Heart right ventricle (tissue), 16 donors: Measurements from ENCODE around the gene BTG2. TPM values are rescaled to one million over a fixed set of nuclear protein-coding genes. Genes with fewer than 3 reads are reported as not detected.

Experiments used
- ATAC-seq, 8 donors: fragments of 200-7000 bp; cut with Tn5 transposase; one replicate each; pipeline ENCODE4 v1.9.1; 2020; ENCODE audit warnings: mild to moderate bottlenecking in 8 of 8, moderate library complexity in 8 of 8, moderate number of reproducible peaks in 1 of 8
- DNase-seq, 2 donors: peaks; one replicate each; pipeline ENCODE4 v3.0.0-alpha.2; 2020
- H3K27ac ChIP-seq, 10 donors: fragments of 200-600 bp; sonication (generic) in 2 of 10; one replicate each; pipeline versions ENCODE4 v1.5.0 to v1.8.0; 2020 to 2022; ENCODE audit warnings: mild to moderate bottlenecking in 3 of 10
- H3K27me3 ChIP-seq, 7 donors: fragments of 200-600 bp; one replicate each; pipeline ENCODE4 v1.8.0; 2021 to 2022; ENCODE audit warnings: mild to moderate bottlenecking in 2 of 7
- H3K36me3 ChIP-seq, 9 donors: fragments of 200-600 bp; sonication (generic) in 1 of 9; one replicate each; pipeline versions ENCODE4 v1.5.0 to v1.8.0; 2020 to 2022; ENCODE audit warnings: mild to moderate bottlenecking in 2 of 9
- H3K4me1 ChIP-seq, 9 donors: fragments of 200-600 bp; sonication (generic) in 1 of 9; one replicate each; pipeline versions ENCODE4 v1.5.0 to v1.8.0; 2020 to 2022; ENCODE audit warnings: mild to moderate bottlenecking in 4 of 9
- H3K4me3 ChIP-seq, 10 donors: fragments of 200-600 bp; sonication (generic) in 2 of 10; one replicate each; pipeline versions ENCODE4 v1.5.0 to v1.8.0; 2020 to 2022; ENCODE audit warnings: mild to moderate bottlenecking in 7 of 10, moderate library complexity in 2 of 10
- H3K9me3 ChIP-seq, 11 donors: fragments of 200-600 bp in 10 of 11; sonication (generic) in 2 of 11; one replicate each; pipeline versions ENCODE4 v1.5.0 to v1.8.0; 2013 to 2022; ENCODE audit warnings: mild to moderate bottlenecking in 2 of 11, control low read depth in 1 of 11, moderate library complexity in 1 of 11
- WGBS, 2 donors: extraction: QIAGEN DNeasy Blood & Tissue Kit; methylation state at CpG; one replicate each; pipeline ENCODE4 v1.1.7; 2013; ENCODE audit warnings: inconsistent platforms in 1 of 2; 5-methylcytosine and 5-hydroxymethylcytosine counted together
- intact Hi-C, 10 donors: fragments of 100-400 bp; cut with DNase I; formaldehyde crosslinking; loops; one replicate each; pipeline versions ENCODE4 v1.11.1 to v1.14.2; 2022
- polyA plus RNA-seq, 2 donors: library from polyadenylated mRNA; stranded (reverse); fragments of 200-250 nt; gene quantifications; one replicate each; pipeline ENCODE4 v1.2.3, GENCODE V29; 2013
- total RNA-seq, 10 donors: library from RNA; stranded (reverse); fragmentation: NEBNext Ultra II Directional in 3 of 10; extraction: Animal tissue kit (Norgen Biotek cat#: 25700) in 3 of 10; gene quantifications; one replicate each; pipeline versions ENCODE4 v1.2.1 to v1.2.4, GENCODE V29; 2021 to 2023
- TF ChIP-seq, protein P1 (sequence below), 9 donors: fragments of 200-600 bp; sonication (generic) in 2 of 9; IDR thresholded peaks; one replicate each; pipeline versions ENCODE4 v1.5.0 to v1.8.0; 2021 to 2022; ENCODE audit warnings: antibody characterized with exemption in 9 of 9, mild to moderate bottlenecking in 5 of 9, moderate library complexity in 1 of 9
- donor health status: Arrhythmogenic right ventricular cardiomyopathy.
- donor health status: ischemic (EF 13 %, LVEDD 7.1; RV severe dilation, severe dysfunction).
- donor health status: healthy with polysubstance abuse.
- donor health status: DM: no; HTN: yes; CAD: no.
- donor health status: DM: no; HTN: no; CAD: no.
- donor health status: ischemic (EF 25% LVEDD 6.9; RV normal size, moderate dysfunction).
- donor health status: ischemic (EF 25% LVEDD 5.7; RV mildly dilated, moderate dysfunction).
- donor health status: healthy.
- donor health status: DM: yes; HTN: yes; CAD: no.
- donor health status: Ischemic cardiomyopathy.
- donor health status: ischemic (EF 35%, LVEDD 5.7; RV mildly dilated, moderate dysfunction).
- donor health status: nonischemic (EF 11% LVEDD 7.7; RV severe dilation, severe dysfunction).
- donor health status: DM: yes; HTN: yes; CAD: no.
- donor health status: PGD.
- donor health status: ischemic (EF 29% LVEDD 5.4; RV normal size, mild dysfunction).
- donor health status: nonischemic (EF 23%, LVEDD 6.1; RV moderate dilation, normal function).

Gene BTG2
- total and polyA plus RNA-seq, 12 donors, result 26.4 to 349 (median 54.2) TPM

DNA sequence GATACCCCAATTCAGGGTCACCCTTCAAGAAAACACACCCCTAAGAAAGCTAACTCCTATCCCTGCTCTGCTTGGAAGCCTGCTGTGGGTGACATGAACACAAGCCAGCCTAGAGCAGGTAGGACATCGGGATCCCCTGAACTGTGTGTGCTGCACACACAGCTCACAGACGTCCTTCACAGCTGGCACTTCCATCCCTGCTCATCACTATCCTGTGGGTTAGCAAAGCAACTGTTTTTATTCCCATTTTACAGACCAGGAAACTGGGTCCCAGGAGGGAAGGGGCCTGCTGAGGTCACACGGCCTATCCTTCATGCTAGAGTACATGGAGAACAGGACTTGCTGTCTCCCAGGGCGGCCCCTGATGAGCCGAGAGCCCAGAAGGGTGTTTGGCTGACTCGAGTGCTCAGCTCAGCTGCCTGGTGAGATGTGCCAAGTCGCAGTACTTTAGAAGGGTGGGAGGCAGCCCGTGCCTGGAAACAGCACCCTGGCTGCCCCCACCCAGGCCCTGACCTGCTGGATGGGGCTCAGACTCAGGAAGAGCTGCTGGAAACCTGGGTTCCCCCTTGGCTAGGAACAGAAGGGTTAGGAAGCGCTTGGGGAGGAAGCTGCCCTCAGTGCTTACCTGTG is 28.3 kb upstream of the BTG2 start:
- intact Hi-C loops, result loop anchor here in 1 of 10 donors (10.0 kb wide), 2 partner anchors 168 to 418 kb away; no protein-coding TSS in a partner anchor
- Histone ChIP-seq H3K9me3 (no peaks in the 10 kb centered on the region), H3K27me3 (no peaks in the 10 kb centered on the region), H3K4me1 (peaks cover 28 to 94% (median 78%) of the 10 kb centered on the region in 9 donors), H3K4me3 (no peak overlapping the region), H3K27ac (peak overlapping the region; percentile 85 to 94 (median 92)), H3K36me3 (no peaks in the 10 kb centered on the region)
- peak in 2 of 8 donors; percentile 0 to 33 for ATAC-seq
- DNase-seq, result peak in 1 of 2 donors; percentile 43
- TF ChIP-seq, protein P1, sequence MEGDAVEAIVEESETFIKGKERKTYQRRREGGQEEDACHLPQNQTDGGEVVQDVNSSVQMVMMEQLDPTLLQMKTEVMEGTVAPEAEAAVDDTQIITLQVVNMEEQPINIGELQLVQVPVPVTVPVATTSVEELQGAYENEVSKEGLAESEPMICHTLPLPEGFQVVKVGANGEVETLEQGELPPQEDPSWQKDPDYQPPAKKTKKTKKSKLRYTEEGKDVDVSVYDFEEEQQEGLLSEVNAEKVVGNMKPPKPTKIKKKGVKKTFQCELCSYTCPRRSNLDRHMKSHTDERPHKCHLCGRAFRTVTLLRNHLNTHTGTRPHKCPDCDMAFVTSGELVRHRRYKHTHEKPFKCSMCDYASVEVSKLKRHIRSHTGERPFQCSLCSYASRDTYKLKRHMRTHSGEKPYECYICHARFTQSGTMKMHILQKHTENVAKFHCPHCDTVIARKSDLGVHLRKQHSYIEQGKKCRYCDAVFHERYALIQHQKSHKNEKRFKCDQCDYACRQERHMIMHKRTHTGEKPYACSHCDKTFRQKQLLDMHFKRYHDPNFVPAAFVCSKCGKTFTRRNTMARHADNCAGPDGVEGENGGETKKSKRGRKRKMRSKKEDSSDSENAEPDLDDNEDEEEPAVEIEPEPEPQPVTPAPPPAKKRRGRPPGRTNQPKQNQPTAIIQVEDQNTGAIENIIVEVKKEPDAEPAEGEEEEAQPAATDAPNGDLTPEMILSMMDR (IDR thresholded peaks at IDR 0.05), result no peak
- 49 to 51% methylated on average over 9 of the region's 9 CpGs for WGBS, 2 donors

DNA sequence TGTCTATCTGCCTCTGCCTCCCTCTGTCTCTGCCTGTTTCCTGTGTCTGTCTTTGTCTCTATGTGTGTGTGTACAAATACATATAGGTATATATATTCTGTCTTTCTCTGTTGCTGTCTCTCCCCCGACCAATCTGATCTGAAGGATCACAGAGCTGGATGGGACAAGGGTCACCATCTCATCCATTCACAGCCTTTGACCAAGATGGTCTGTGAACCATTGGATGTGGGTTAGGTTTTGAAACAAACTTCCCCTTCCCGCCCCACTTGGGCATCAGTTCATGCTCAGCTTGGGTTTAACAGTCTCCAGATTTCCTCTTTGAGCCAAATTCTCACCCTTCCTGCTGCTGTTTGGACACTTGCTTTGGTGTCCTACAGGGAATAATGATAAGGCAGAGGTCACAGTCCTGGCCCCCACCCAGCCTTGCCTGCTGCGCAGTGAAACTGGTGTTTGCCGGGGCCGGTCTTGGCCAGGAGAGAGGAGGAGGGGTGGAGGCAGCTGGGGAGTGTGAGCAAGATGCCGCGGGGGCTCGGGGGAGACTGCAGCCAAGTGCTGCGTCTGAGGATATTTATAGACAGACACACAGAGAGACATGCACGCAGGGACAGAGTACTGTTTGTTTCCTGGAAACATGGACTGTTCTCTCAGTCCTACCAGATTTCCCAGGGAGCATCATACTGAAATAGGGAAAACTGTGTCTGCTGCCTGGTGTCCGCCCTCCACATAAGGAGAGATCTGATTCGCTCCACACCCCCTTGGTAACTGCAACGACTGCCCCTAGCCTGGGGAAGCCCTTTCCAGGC is 27.0 kb upstream of the BTG2 start:
- intact Hi-C loops, result loop anchor here in 4 of 10 donors (1.0 to 10.0 kb wide), 4 partner anchors 27 to 417 kb away; partner anchors contain the start of gene BTG2 (in 1 of the 4)
- H3K27me3 ChIP-seq, result no peaks in the 10 kb centered on the region
- H3K36me3 ChIP-seq, result no peaks in the 10 kb centered on the region
- DNase-seq, result peak; percentile 96
- TF ChIP-seq, protein P1 (IDR thresholded peaks at IDR 0.05), result no peak
- peak overlapping the region in 4 of 10 donors; percentile 10 to 20 (median 13) for H3K4me3 ChIP-seq
- peaks cover 27 to 97% (median 79%) of the 10 kb centered on the region in 9 donors for H3K4me1 ChIP-seq
- 3 to 4% methylated on average over 13 of the region's 13 CpGs for WGBS, 2 donors
- no peaks in the 10 kb centered on the region for H3K9me3 ChIP-seq
- peak; percentile 86 to 91 (median 90) for ATAC-seq
- H3K27ac ChIP-seq, result peak overlapping the region; percentile 86 to 96 (median 93)

- intact Hi-C loops, result loop anchor here in 4 of 10 donors (1.0 to 10.0 kb wide), 4 partner anchors 26 to 416 kb away; partner anchors contain the start of gene BTG2 (in 1 of the 4)
- Histone ChIP-seq H3K4me1 (peaks cover 25 to 92% (median 72%) of the 10 kb centered on the region in 9 donors), H3K36me3 (no peaks in the 10 kb centered on the region), H3K27ac (peak overlapping the region; percentile 86 to 96 (median 93)), H3K9me3 (no peaks in the 10 kb centered on the region), H3K4me3 (peak overlapping the region in 5 of 10 donors; percentile 8 to 20 (median 12)), H3K27me3 (no peaks in the 10 kb centered on the region)
- DNase-seq (no peak), ATAC-seq (no peak)
- TF ChIP-seq, protein P1 (IDR thresholded peaks at IDR 0.05), result no peak
- WGBS, 2 donors, result 18 to 23% methylated on average over 8 of the region's 8 CpGs
These were observed 26.4 kb upstream of the BTG2 start for GRCh38 chr1:203278885-203279406.

DNA sequence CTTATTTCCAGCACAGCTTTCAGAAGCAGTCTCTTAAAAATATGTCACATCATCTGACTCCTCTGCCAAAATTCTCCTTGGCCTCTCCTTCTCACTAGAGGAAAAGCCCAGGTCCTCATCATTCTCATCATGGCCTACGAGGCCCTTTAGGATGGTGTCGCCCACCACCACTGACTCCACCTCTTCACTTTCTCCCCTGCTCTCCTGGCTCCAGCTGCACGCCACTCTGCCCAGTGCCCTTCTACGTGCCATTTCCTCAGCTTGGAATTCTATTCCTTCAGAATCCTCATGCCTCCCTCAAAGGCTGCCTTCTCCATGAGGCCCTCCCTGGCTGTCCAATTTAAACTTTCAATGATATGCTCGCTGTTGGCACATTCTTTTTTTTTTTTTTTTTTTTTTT is 25.3 kb upstream of the BTG2 start:
- 84 to 87% methylated on average over 5 of the region's 5 CpGs for WGBS, 2 donors
- Histone ChIP-seq H3K9me3 (no peaks in the 10 kb centered on the region), H3K36me3 (no peaks in the 10 kb centered on the region), H3K4me1 (peaks cover 25 to 89% (median 72%) of the 10 kb centered on the region in 9 donors), H3K27me3 (no peaks in the 10 kb centered on the region), H3K27ac (peak overlapping the region; percentile 86 to 96 (median 93)), H3K4me3 (no peak overlapping the region)
- DNase-seq (no peak), ATAC-seq (no peak)
- intact Hi-C loops, result no loop called here
- TF ChIP-seq, protein P1 (IDR thresholded peaks at IDR 0.05), result no peak
